Stimulated activated CD4-positive, alpha-beta T cell treated with anti-CD3 and anti-CD28 coated beads, TNF-alpha, amount 100 ng/mL, for 1 hour (primary cell): ENCODE measurements around the gene SETD6.

Source experiments
- DNase-seq, 3 donors: peaks; one replicate each; pipeline ENCODE4 v3.0.0-alpha.2; 2020; ENCODE audit warnings: low read depth in 3 of 3, low spot score in 1 of 3

SETD6 gene

GRCh38 chr16:58493756-58494431 is 21.4 kb upstream of the SETD6 start:
- DNase-seq = no peak

GRCh38 chr16:58494981-58495520 is 20.3 kb upstream of the SETD6 start:
- peak in 1 of 3 donors; percentile 24 for DNase-seq

GRCh38 chr16:58495521-58496331 is 19.6 kb upstream of the SETD6 start:
- no peak for DNase-seq

GRCh38 chr16:58497468-58497867 is 17.8 kb upstream of the SETD6 start:
- no peak for DNase-seq

- DNase-seq = no peak
Measured at GRCh38 chr16:58497935-58498334, 17.4 kb upstream of the SETD6 start.

GRCh38 chr16:58498341-58499091 is 16.8 kb upstream of the SETD6 start:
- no peak for DNase-seq

GRCh38 chr16:58499092-58499511 is 16.2 kb upstream of the SETD6 start:
- no peak for DNase-seq

GRCh38 chr16:58499615-58500351 is 15.5 kb upstream of the SETD6 start, which contains the start of gene NDRG4:
NDRG4 (plus strand) TSS chr16:58500143; CDS start chr16:58500249, 106 bp downstream.
- DNase-seq = no peak

GRCh38 chr16:58500430-58501241 is 14.7 kb upstream of the SETD6 start:
- no peak for DNase-seq

GRCh38 chr16:58501242-58502131 is 13.8 kb upstream of the SETD6 start:
- DNase-seq = peak in 1 of 3 donors; percentile 39

- no peak for DNase-seq
Measured at GRCh38 chr16:58502217-58502921, 12.9 kb upstream of the SETD6 start.

- DNase-seq = no peak
Measured at GRCh38 chr16:58503166-58503862, 12.0 kb upstream of the SETD6 start.

- DNase-seq = no peak
Measured at GRCh38 chr16:58503863-58504688, 11.2 kb upstream of the SETD6 start.

- DNase-seq = no peak
Measured at GRCh38 chr16:58506241-58507194, 8.8 kb upstream of the SETD6 start.

- DNase-seq = no peak
Measured at GRCh38 chr16:58507195-58507962, 7.9 kb upstream of the SETD6 start.
